MG63 (cell line): ENCODE data around the gene HIVEP2. TPM values are rescaled to one million over a fixed set of nuclear protein-coding genes. Genes with fewer than 3 reads are reported as not detected.
A peak's percentile ranks its signal among the peaks of the same experiment; 100 is the strongest.

Source experiments
- DNase-seq: peaks from one replicate; pipeline ENCODE4 v3.0.0-alpha.2; 2020
- H3K27me3 ChIP-seq: fragments of 250-450 bp; sonication (Bioruptor Pico); 2 replicates; pipeline ENCODE4 v1.5.1; 2020; ENCODE audit warnings: mild to moderate bottlenecking, moderate library complexity
- H3K36me3 ChIP-seq: fragments of 250-450 bp; sonication (Bioruptor Pico); 2 replicates; pipeline ENCODE4 v1.5.1; 2020; ENCODE audit warnings: mild to moderate bottlenecking, moderate library complexity
- H3K4me3 ChIP-seq: fragments of 250-450 bp; sonication (Bioruptor Pico); 2 replicates; pipeline ENCODE4 v1.5.1; 2020; ENCODE audit warnings: mild to moderate bottlenecking, moderate library complexity
- H3K9me3 ChIP-seq: fragments of 250-450 bp; sonication (Bioruptor Pico); 2 replicates; pipeline ENCODE4 v1.5.1; 2020; ENCODE audit warnings: mild to moderate bottlenecking, moderate library complexity
- total RNA-seq: library from RNA; depleted of rRNA; stranded (reverse); fragments of >200 nt; shearing (Covaris generic); gene quantifications from 2 replicates; pipeline ENCODE4 v1.2.3, GENCODE V29; 2014; ENCODE audit warnings: low replicate concordance

The HIVEP2 gene
- total RNA-seq, 1 experiment from 2014 or later, result 2.4 TPM

DNA sequence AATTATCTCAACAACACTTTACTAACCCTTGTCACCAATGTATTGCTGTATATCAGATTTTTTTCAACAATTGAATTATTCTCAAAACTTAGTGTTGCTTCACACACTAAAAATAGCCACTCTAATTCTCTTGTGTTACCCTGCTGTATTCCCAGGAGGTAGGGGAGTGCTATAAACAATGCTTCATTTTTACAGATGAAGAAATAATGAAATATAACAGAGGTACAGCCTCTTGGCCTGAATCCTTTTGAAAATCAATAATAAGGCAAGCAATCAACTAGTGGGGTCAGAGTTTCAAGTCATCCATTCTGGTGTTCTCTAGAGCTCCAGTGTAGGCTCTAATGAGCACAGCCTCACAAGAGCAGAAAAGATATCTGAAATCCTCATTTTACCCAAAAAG is 10.9 kb downstream of the HIVEP2 start:
- Histone ChIP-seq H3K36me3 (no peaks in the 10 kb centered on the region), H3K4me3 (no peak overlapping the region), H3K9me3 (no peaks in the 10 kb centered on the region), H3K27me3 (no peaks in the 10 kb centered on the region)
- DNase-seq, result no peak

DNA sequence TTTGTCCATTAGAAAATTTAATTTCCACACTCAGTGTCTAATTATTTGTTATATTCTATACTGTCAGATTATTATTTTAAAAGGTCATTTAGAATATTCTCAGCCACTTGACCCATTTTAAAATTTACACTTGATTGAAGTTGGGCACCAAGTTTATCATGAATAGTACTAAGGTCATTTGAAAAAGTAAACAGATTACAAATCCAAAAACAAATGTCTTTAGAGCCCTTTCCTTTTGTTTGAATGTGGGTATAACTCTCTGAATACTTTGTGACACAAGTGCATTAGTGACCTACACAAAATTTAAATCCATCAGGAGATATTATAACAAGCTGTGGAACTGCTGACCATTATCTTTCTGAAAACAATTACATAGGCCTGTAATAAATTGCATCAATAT is 11.3 kb downstream of the HIVEP2 start:
- no peaks in the 10 kb centered on the region for H3K27me3 ChIP-seq
- no peak overlapping the region for H3K4me3 ChIP-seq
- DNase-seq, result no peak
- H3K36me3 ChIP-seq, result no peaks in the 10 kb centered on the region
- no peaks in the 10 kb centered on the region for H3K9me3 ChIP-seq

DNA sequence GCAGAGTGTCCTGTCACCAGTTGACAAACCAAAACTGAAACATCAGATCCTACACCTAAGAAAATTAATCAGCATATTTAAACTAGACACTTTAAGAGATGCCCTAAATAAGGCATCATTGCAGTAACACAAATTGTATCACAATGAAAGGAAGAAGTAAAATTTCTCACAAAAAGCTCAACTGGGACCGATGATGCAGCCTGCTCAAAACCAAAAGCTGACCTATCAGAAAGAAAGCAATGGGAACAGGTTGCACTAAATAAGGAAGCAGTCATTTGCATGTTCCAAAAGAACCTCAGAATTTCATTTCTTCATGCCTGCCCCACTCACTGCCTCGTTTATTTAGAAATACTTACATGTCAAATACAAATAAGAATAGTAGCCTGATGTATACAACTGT is 12.1 kb downstream of the HIVEP2 start:
- Histone ChIP-seq H3K27me3 (no peaks in the 10 kb centered on the region), H3K36me3 (no peaks in the 10 kb centered on the region), H3K9me3 (no peaks in the 10 kb centered on the region), H3K4me3 (no peak overlapping the region)
- DNase-seq, result no peak

DNA sequence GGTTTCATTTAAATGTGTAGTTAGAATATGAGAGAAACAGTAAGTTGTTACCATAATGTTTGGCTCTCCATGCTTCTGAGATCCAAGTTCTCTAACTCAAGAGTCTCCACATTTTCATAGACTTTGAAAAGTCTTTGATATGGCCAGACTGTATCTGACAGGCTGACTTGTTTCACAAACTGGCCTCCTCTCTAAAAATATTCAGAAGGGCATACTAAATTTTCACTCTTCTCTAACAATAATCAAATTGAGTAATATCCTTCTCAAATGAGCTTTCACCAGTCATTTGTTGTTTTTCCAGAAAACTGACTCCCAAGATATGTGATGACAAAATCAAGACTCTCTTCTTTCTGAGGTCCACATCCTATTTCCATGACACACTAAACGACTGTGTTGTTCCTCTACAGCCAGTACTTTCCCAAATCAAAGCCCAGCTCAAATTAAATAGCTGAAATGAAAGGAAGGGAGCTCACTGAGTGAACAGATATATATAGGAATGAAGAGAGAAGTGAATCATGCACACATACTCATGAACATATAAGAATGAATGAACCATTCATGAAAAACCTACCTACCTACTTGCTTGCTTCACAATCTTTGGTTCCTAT is 15.1 kb downstream of the HIVEP2 start:
- no peaks in the 10 kb centered on the region for H3K27me3 ChIP-seq
- no peak for DNase-seq
- no peaks in the 10 kb centered on the region for H3K9me3 ChIP-seq
- H3K36me3 ChIP-seq, result no peaks in the 10 kb centered on the region
- H3K4me3 ChIP-seq, result no peak overlapping the region

DNA sequence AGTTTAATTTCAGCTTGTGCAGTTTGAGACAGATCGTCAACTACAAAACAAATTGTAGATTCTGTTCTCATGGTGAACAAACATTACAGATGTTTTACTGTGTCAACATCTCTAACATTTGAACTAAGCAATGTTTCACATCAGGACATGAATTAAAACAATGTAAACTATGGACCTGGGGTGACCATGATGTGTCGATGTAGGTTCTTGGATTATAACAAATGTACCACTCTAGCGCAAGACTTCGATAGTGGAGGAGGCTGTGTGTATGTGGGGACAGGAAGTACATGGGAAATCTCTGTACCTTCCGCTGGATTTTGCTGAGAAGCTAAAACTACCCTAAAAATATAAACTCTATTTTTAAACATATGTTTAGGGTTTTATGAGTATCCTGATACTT is 17.1 kb downstream of the HIVEP2 start:
- no peak for DNase-seq
- Histone ChIP-seq H3K9me3 (no peaks in the 10 kb centered on the region), H3K36me3 (no peaks in the 10 kb centered on the region), H3K27me3 (no peaks in the 10 kb centered on the region), H3K4me3 (peak overlapping the region; percentile 53)

DNA sequence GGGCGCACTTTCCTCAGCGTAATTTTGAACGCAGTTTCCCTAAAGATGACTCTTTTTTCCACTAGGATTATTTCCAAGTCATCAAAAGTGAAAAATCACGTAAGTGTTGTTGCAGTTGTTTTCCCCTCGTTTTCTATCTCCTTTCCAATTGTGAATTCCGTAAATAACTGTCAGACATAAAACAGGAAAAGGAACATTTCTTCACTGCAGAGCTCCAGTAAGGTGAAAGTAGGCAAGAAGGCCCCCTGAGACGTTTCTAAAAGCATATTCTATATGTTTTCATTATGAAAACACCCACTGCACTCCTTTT is 17.8 kb downstream of the HIVEP2 start:
- Histone ChIP-seq H3K4me3 (peak overlapping the region; percentile 53), H3K9me3 (no peaks in the 10 kb centered on the region), H3K27me3 (no peaks in the 10 kb centered on the region), H3K36me3 (no peaks in the 10 kb centered on the region)
- no peak for DNase-seq

DNA sequence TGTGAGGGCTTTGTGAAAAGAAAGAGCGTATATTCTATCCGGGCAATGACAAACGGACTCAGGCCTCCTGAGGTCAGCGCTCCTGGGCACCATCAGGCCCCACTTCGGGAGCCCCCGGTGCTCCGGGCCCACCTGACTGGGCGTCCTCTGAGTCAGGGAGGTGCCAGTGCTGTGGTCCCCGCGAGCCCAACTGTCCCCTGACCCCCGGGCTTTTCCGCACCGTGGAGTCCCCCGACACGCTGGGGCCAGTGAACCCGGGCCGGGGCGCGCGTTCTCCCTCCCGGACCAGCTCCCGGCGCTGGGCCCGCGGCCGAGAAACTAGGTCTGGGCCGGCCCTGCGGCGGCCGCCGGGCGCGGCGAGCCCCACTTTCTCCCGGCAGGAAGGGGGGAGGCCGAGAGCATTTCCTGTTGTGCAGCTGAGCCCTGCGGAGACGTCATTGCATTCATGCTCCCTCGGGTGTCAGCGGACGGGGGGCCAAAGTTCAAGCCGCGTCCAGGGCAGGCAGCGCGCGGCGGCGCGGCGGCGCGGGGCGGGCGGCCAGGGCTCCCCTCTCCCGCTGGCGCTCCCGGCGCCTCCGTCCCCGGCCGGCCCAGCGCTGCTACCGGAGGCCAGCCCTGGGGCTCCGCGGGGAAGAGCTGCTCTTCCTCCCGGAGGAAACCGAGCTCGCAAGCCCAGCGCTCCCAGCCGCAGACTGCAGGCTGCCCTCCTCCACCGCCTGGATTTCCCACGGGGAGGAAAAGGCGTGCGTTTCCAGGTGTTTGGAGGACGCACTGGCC is 18.3 kb downstream of the HIVEP2 start:
- Histone ChIP-seq H3K4me3 (peak overlapping the region; percentile 53), H3K9me3 (no peaks in the 10 kb centered on the region), H3K27me3 (no peaks in the 10 kb centered on the region), H3K36me3 (no peaks in the 10 kb centered on the region)
- DNase-seq, result peak; percentile 86

DNA sequence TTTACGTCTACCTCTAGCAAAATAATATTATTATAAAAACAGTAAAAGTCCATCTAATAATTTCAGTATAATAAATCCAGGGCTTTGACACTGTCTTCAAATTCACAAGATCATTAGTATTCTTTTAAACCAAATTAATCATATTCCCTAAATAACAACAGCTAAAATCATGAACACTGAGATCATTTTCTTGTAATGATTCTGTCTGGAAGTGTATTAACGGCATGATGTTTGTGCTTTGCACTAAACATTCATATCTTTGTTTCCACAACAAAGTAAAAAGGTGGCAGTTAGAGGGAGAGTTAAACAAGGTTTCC is 18.8 kb downstream of the HIVEP2 start:
- no peaks in the 10 kb centered on the region for H3K9me3 ChIP-seq
- no peak for DNase-seq
- peak overlapping the region; percentile 53 for H3K4me3 ChIP-seq
- H3K27me3 ChIP-seq, result no peaks in the 10 kb centered on the region
- no peaks in the 10 kb centered on the region for H3K36me3 ChIP-seq

DNA sequence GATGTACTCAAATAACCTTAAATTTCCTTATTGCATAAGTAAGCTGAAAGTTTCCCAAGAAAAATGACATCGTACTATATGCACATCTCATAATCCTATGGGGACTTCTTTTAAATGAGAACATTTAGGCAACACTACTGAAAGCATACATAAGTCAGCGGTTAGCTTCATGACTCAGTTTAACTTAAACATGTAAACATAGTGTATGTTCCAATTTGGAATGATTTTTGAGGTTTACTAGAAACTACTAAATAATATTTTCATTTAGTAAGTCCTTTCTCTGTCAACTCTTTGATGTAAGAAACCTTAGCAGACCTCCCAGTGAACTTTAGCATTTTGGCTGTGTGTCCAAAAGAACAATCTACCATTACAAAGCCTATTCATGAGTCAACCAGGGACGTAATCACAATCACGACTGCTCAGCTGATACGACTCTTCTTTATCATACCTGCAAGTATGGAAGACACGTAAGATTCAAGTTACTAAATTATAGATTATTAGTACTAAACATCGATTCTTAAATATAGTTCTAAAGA is 19.3 kb downstream of the HIVEP2 start:
- DNase-seq, result no peak
- H3K4me3 ChIP-seq, result no peak overlapping the region
- no peaks in the 10 kb centered on the region for H3K27me3 ChIP-seq
- no peaks in the 10 kb centered on the region for H3K36me3 ChIP-seq
- no peaks in the 10 kb centered on the region for H3K9me3 ChIP-seq

DNA sequence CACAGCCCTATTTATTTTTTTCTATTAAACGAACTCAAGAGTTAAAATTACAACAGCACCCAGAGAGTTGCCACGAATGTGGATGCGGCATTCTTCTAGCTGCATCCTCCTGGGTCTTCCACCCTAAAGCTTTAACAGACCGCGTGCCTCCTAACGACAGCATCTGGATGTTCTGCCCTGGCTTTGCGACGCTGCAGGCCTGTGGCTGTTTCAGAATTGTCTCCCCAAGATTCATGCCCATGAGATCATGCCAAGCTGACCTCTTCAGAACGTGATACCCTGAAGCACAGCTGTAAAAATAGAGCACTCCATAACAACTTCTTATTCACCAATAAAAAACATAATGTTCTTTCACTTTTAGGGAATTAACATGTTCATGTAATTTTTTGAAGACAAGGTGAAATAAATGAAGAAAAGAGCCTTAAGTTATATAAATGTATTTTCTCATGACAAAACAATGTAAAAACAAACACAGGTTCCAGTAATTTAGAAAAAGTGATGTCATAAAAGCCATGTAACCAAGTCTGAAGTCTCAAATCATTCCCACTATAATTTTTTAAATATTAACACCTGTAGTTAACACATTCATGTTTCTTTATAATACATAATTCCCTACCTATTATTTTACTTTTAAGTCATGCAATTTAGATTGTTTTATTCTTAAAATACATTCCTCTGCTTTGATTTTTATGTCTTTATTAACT is 26.5 kb downstream of the HIVEP2 start:
- H3K36me3 ChIP-seq, result no peaks in the 10 kb centered on the region
- no peak for DNase-seq

DNA sequence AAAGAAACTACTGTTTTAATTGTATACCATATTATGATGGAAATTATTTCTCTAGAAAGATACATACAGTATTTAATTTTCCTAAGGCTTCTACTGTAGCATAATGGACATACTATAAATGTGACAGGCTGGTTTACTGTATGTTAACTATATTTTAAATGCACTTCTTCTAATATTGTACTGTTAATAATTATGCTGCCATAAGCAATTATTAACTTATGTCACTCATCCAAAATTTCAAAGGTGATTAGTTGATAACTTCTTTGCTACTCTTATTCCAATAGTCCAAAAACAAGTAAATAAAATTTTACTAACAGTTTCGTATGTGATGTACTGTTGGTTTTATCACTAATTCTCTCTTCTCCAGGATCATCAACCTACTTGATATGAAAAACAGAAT is 28.1 kb downstream of the HIVEP2 start:
- Histone ChIP-seq H3K9me3 (no peaks in the 10 kb centered on the region), H3K27me3 (no peaks in the 10 kb centered on the region), H3K36me3 (no peaks in the 10 kb centered on the region), H3K4me3 (no peak overlapping the region)
- DNase-seq, result no peak

More for the DNA sequence above, 26.5 kb downstream of the HIVEP2 start:
- Histone ChIP-seq H3K9me3 (no peaks in the 10 kb centered on the region), H3K27me3 (no peaks in the 10 kb centered on the region), H3K4me3 (no peak overlapping the region)

DNA sequence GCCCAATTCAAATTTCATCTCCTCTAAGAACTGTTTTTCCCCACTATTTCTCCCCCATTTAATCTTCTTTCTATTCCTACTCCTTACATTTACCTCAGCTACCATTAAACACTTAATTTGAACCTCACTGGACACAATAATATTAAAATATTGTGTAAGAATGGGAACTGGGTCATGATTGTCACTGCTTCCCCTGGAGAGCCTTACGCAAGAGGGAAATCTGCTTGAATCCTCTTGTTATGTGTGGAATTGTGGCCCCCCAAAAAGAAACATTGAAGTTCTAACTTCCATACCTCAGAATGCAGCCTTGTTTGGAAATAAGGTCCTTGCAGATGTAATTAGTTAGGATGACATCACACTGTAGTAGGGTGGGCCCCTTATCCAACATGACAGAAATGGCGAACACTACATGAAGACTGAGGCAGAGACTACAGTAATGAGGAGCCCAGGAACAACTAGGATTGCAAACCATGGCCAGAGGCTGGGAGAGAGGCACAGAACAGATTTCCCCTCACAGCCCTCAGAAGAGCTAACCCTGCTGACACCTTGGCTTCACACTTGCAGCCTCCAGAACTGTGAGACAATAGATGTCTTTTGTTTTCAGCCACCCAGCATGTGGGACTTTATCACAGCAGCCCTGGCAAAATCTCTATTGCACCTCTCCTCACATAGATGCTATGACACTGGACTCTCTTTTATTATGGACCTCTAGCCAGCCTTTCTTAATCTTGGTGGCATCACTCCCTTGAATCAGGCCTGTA is 29.9 kb downstream of the HIVEP2 start:
- Histone ChIP-seq H3K27me3 (no peaks in the 10 kb centered on the region), H3K36me3 (no peaks in the 10 kb centered on the region), H3K4me3 (no peak overlapping the region), H3K9me3 (no peaks in the 10 kb centered on the region)
- no peak for DNase-seq

DNA sequence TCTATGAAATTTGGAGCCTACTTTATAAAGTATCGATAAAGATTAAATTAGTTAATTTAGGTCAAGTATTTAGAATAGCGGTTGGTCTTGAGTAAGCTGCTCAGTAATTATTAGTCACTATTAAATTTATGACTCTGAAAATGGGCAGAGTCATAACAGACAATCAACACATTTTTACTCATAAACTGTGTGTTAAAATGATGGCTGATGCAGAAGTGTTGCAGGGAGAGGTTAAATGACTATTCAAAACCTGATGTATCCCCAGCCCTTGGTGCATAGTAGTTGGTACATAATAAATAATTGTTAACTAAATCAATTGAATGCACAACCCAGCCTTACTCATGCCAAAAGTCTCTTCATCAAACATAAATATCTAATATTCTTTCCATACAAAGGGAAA is 30.6 kb downstream of the HIVEP2 start:
- Histone ChIP-seq H3K36me3 (no peaks in the 10 kb centered on the region), H3K9me3 (peaks cover 3% of the 10 kb centered on the region; the same call in 1 of the 2 replicates), H3K4me3 (no peak overlapping the region), H3K27me3 (no peaks in the 10 kb centered on the region)
- DNase-seq, result no peak

DNA sequence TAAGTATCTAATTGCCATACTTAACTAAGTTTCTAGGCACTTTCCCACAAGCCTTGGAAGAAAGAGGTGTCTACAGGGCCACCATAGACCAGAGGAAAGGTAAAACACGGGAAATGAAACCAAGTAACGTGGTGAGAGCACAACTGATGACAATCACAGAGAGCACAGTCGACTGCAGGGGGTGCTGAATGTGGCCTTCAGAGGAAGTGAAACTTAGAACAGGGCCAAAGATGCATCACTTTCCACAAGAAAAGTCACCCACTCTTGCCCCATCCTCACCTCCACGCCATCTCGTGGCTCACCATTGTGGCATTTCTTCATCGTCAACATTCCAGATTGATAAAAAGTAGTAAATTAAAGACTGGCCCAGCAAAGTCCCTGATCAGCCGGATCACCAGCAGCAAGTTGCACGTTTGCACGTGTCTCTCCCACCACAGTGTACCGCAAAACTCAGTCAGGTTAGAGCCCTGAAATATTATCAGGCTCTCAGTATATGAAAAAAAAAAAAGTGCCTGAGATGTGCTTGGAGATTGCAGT is 31.4 kb downstream of the HIVEP2 start:
- no peak overlapping the region for H3K4me3 ChIP-seq
- peaks cover 3% of the 10 kb centered on the region; the same call in 1 of the 2 replicates for H3K9me3 ChIP-seq
- no peak for DNase-seq
- no peaks in the 10 kb centered on the region for H3K27me3 ChIP-seq
- H3K36me3 ChIP-seq, result no peaks in the 10 kb centered on the region

DNA sequence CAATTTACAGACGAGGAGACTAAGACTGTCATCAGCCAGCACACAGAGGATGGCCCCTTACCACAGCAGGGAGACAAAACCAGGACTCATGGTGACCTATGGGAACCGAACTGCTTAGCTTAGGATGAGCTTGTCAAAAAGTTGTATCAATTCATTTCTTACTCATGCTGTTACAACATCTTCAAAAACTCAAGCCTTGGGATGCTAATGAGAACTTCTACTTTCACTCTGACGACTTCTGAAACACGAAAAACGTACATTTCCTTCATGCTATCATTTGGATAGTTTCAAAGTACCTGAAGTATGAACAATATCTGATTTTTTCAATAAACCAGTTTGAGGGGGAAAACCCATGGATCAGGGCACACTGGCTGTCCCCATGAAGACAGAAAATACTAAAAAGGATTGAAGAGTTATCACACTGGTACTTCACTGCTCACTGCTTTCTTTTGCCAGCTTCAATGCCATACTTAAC is 31.9 kb downstream of the HIVEP2 start:
- H3K27me3 ChIP-seq, result no peaks in the 10 kb centered on the region
- DNase-seq, result no peak
- no peak overlapping the region for H3K4me3 ChIP-seq
- no peaks in the 10 kb centered on the region for H3K36me3 ChIP-seq
- H3K9me3 ChIP-seq, result peaks cover 3% of the 10 kb centered on the region; the same call in 1 of the 2 replicates

DNA sequence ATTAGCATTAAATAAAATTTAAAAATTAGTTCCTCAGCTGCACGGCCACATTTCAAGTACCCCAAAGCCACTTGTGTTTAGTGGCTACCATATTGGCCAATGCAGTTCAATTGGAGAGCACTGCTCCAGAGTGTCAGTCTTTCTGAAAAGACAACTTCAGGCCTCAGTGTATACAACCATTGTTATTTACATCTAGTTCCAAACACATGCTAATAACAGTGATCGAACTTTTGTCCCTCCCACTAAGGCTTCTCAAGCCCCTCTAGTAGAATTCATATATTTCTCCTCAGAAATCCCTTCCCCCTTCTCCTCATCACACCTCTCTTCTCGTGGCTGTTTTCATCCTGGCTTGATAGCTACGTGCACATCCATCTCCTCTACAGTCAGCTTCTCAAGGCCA is 32.9 kb downstream of the HIVEP2 start:
- DNase-seq, result no peak
- peaks cover 3% of the 10 kb centered on the region; the same call in 1 of the 2 replicates for H3K9me3 ChIP-seq
- H3K4me3 ChIP-seq, result no peak overlapping the region
- H3K36me3 ChIP-seq, result no peaks in the 10 kb centered on the region
- no peaks in the 10 kb centered on the region for H3K27me3 ChIP-seq

DNA sequence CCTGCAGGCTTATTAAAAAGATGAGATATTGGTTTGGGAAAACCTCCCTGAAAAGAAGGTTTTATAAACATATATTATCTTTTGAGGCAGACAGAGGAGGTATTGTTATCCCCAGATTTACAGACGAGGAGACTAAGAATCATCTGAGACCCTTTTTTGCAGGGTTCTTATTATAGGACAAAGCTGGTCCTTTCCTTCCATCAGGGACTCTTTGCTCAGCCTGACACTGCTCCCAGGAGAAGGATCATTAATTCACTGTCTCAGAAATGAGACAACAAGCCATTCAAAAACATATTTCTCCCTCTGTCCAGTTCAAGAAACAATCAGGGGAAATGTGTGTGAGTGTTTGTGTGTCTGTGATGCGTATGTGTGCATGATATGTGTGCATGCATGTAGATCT is 33.5 kb downstream of the HIVEP2 start:
- H3K4me3 ChIP-seq, result no peak overlapping the region
- peaks cover 3% of the 10 kb centered on the region; the same call in 1 of the 2 replicates for H3K9me3 ChIP-seq
- H3K36me3 ChIP-seq, result no peaks in the 10 kb centered on the region
- no peaks in the 10 kb centered on the region for H3K27me3 ChIP-seq
- no peak for DNase-seq
